ENCODE measurements around the gene SEC61G. TPM values are rescaled to one million over a fixed set of nuclear protein-coding genes. Genes with fewer than 3 reads are reported as not detected.
A peak's percentile ranks its signal among the peaks of the same experiment; 100 is the strongest.

The SEC61G gene
- total RNA-seq, 4 donors from 2014 or later, result 55.3 to 172 (median 118) TPM

DNA sequence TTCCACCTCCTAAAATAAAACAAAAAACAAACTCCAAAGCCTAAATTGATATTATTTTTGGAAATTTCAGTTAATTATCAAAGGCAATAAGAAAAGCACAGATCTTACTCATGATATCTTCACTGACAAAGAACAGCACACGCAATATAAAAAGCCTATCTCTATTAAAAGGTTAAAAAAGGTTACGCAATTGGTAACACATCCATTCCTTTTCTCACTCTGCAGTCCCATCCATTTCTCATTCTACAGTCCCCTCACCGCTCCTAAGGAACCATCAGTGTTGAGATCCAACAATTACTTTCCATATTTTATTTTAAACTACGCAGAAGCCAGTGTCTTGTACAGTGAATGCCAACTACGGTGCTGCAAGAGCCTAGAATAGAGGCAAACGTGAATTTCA is 1.3 kb downstream of the SEC61G start:
- H3K27ac ChIP-seq, result no peak overlapping the region
- no peak for DNase-seq
- peak overlapping the region in 3 of 4 donors; percentile 89 to 94 (median 91) for H3K4me3 ChIP-seq
- peaks cover 0 to 24% (median 0%) of the 10 kb centered on the region in 3 donors for H3K36me3 ChIP-seq
- H3K4me1 ChIP-seq, result peaks cover 0 to 22% (median 2%) of the 10 kb centered on the region in 4 donors
- H3K27me3 ChIP-seq, result no peaks in the 10 kb centered on the region
- no peaks in the 10 kb centered on the region for H3K9me3 ChIP-seq
- no peak for TF ChIP-seq CTCF (IDR thresholded peaks at IDR 0.05)
- TF ChIP-seq POLR2A (IDR thresholded peaks at IDR 0.05), result no peak

- Histone ChIP-seq H3K27me3 (no peaks in the 10 kb centered on the region), H3K36me3 (peaks cover 0 to 71% (median 0%) of the 10 kb centered on the region in 3 donors), H3K27ac (no peak overlapping the region), H3K4me1 (no peaks in the 10 kb centered on the region), H3K9me3 (no peaks in the 10 kb centered on the region), H3K4me3 (no peak overlapping the region)
- TF ChIP-seq POLR2A (IDR thresholded peaks at IDR 0.05) (no peak), CTCF (IDR thresholded peaks at IDR 0.05) (no peak)
- no peak for DNase-seq
These were observed 9.8 kb downstream of the SEC61G start for GRCh38 chr7:54749200-54749599.

- DNase-seq, result no peak
- H3K4me1 ChIP-seq, result no peaks in the 10 kb centered on the region
- H3K27ac ChIP-seq, result no peak overlapping the region
- H3K9me3 ChIP-seq, result no peaks in the 10 kb centered on the region
- H3K27me3 ChIP-seq, result no peaks in the 10 kb centered on the region
- H3K4me3 ChIP-seq, result no peak overlapping the region
- TF ChIP-seq POLR2A (IDR thresholded peaks at IDR 0.05) (no peak), CTCF (IDR thresholded peaks at IDR 0.05) (no peak)
- peaks cover 0 to 54% (median 0%) of the 10 kb centered on the region in 3 donors for H3K36me3 ChIP-seq
These were observed 11.8 kb downstream of the SEC61G start for GRCh38 chr7:54747234-54747633.

DNA sequence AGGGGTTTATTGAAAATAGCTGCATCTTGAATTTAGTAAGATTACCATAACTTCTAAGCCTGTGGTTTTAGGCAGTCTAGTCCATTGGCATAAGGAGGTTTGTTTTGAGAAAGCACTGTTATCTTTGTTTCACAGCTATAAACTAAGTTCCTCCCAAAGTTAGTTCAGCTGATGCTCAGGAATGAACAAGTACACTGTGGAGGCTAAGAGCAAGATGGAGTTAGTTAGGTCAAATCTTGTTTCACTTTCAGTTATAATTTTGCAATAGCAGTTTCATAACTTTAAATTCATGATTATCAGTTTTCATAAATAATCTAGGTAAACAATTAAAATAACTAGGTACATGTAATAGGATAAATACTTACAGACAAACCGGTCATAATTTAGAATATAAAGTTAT is 15.4 kb downstream of the SEC61G start:
- no peak for DNase-seq
- Histone ChIP-seq H3K9me3 (no peaks in the 10 kb centered on the region), H3K36me3 (peaks cover 0 to 17% (median 0%) of the 10 kb centered on the region in 3 donors), H3K27ac (no peak overlapping the region), H3K27me3 (no peaks in the 10 kb centered on the region), H3K4me1 (no peaks in the 10 kb centered on the region), H3K4me3 (no peak overlapping the region)
- TF ChIP-seq CTCF (IDR thresholded peaks at IDR 0.05) (no peak), POLR2A (IDR thresholded peaks at IDR 0.05) (no peak)

GRCh38 chr7:54738737-54739136 is 20.3 kb downstream of the SEC61G start:
- Histone ChIP-seq H3K27me3 (no peaks in the 10 kb centered on the region), H3K4me1 (no peaks in the 10 kb centered on the region), H3K9me3 (no peaks in the 10 kb centered on the region), H3K4me3 (no peak overlapping the region), H3K27ac (no peak overlapping the region), H3K36me3 (no peaks in the 10 kb centered on the region)
- DNase-seq, result no peak
- TF ChIP-seq CTCF (IDR thresholded peaks at IDR 0.05) (no peak), POLR2A (IDR thresholded peaks at IDR 0.05) (no peak)

GRCh38 chr7:54729107-54729506 is 29.9 kb downstream of the SEC61G start:
- Histone ChIP-seq H3K27ac (no peak overlapping the region), H3K27me3 (no peaks in the 10 kb centered on the region), H3K9me3 (no peaks in the 10 kb centered on the region), H3K4me1 (no peaks in the 10 kb centered on the region), H3K4me3 (no peak overlapping the region), H3K36me3 (no peaks in the 10 kb centered on the region)
- no peak for TF ChIP-seq CTCF (IDR thresholded peaks at IDR 0.05)
- no peak for TF ChIP-seq POLR2A (IDR thresholded peaks at IDR 0.05)
- no peak for DNase-seq

Data from Peyer's patch (tissue), 4 donors.